ENCODE data around the gene ATXN2. TPM values are rescaled to one million over a fixed set of nuclear protein-coding genes. Genes with fewer than 3 reads are reported as not detected.

The ATXN2 gene
- total and polyA plus RNA-seq, 9 of the 15 experiments (the other 6 are each of a cell fraction or from before 2014, with no cell fraction given), result 16.8 to 67.8 (median 29.3) TPM

DNA sequence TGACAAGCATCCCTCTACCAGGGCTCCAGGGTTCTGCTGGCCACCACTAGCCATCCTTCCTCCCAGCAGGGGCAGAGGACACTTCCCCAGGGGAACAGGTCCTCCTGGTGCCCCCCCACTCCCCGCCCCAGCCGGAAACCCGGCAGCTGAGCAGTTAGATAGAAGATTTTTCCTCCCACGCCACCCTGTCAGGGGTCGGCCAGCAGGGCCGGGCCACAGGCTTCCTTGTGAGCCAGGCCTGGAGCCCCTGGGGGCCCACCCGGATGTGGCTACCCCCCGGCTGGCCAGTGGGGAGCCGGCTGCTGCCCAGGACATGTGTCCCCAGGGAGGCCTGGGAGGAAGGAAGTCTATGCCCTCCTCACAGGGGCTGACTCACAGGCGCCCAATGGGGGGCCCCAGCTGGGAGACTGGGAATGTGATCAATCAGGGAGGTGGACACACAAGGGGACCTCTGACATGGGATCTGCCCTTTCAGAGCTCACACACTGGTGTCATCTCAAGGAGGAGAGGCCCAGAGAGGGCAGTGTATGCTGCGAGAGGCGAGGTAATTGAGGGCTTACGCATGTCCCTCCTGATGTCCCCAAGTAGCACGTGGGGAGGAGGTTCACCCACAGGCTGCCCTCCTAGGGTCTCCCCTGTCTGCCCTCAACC, 189.2 kb downstream of the ATXN2 start (continued):
- TF ChIP-seq ZBTB8A (IDR thresholded peaks at IDR 0.05; ENCODE audit: partially characterized antibody) (no peak), CBFA2T3 (IDR thresholded peaks at IDR 0.05) (peak; percentile 86), BHLHE40 (IDR thresholded peaks at IDR 0.05; ENCODE audit: low read length) (peak; percentile 25; the same call in 1 of the 2 replicates), CBFA2T2 (conservative IDR thresholded peaks at IDR 0.05) (peak; percentile 70), STAT5A (IDR thresholded peaks at IDR 0.05; ENCODE audit: borderline replicate concordance, low read length) (no peak), ZNF263 (CRISPR knock-in tag; IDR thresholded peaks at IDR 0.05; ENCODE audit: borderline replicate concordance) (peak; percentile 52; the same call in 1 of the 2 replicates), IRF9 (tag; IDR thresholded peaks at IDR 0.05) (no peak), FOSL1 (tag; conservative IDR thresholded peaks at IDR 0.05) (peak; percentile 54), ARNT (IDR thresholded peaks at IDR 0.05) (no peak), HOMEZ (CRISPR knock-in tag; IDR thresholded peaks at IDR 0.05) (no peak), ZNF398 (CRISPR knock-in tag; IDR thresholded peaks at IDR 0.05) (no peak), ZBTB17 (CRISPR knock-in tag; IDR thresholded peaks at IDR 0.05) (0 out of 2 replicates have a peak, but pooled peaks have one; percentile 28), FOXA1 (IDR thresholded peaks at IDR 0.05; ENCODE audit: borderline replicate concordance) (no peak), ZNF217 (CRISPR knock-in tag; IDR thresholded peaks at IDR 0.05) (no peak), ZNF3 (CRISPR knock-in tag; IDR thresholded peaks at IDR 0.05) (no peak)
- TF ChIP-seq, protein P1, sequence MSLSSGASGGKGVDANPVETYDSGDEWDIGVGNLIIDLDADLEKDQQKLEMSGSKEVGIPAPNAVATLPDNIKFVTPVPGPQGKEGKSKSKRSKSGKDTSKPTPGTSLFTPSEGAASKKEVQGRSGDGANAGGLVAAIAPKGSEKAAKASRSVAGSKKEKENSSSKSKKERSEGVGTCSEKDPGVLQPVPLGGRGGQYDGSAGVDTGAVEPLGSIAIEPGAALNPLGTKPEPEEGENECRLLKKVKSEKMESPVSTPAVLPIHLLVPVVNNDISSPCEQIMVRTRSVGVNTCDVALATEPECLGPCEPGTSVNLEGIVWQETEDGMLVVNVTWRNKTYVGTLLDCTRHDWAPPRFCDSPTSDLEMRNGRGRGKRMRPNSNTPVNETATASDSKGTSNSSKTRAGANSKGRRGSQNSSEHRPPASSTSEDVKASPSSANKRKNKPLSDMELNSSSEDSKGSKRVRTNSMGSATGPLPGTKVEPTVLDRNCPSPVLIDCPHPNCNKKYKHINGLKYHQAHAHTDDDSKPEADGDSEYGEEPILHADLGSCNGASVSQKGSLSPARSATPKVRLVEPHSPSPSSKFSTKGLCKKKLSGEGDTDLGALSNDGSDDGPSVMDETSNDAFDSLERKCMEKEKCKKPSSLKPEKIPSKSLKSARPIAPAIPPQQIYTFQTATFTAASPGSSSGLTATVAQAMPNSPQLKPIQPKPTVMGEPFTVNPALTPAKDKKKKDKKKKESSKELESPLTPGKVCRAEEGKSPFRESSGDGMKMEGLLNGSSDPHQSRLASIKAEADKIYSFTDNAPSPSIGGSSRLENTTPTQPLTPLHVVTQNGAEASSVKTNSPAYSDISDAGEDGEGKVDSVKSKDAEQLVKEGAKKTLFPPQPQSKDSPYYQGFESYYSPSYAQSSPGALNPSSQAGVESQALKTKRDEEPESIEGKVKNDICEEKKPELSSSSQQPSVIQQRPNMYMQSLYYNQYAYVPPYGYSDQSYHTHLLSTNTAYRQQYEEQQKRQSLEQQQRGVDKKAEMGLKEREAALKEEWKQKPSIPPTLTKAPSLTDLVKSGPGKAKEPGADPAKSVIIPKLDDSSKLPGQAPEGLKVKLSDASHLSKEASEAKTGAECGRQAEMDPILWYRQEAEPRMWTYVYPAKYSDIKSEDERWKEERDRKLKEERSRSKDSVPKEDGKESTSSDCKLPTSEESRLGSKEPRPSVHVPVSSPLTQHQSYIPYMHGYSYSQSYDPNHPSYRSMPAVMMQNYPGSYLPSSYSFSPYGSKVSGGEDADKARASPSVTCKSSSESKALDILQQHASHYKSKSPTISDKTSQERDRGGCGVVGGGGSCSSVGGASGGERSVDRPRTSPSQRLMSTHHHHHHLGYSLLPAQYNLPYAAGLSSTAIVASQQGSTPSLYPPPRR (CRISPR knock-in tag; IDR thresholded peaks at IDR 0.05; ENCODE audit: borderline replicate concordance), result no peak
- TF ChIP-seq, protein P2, sequence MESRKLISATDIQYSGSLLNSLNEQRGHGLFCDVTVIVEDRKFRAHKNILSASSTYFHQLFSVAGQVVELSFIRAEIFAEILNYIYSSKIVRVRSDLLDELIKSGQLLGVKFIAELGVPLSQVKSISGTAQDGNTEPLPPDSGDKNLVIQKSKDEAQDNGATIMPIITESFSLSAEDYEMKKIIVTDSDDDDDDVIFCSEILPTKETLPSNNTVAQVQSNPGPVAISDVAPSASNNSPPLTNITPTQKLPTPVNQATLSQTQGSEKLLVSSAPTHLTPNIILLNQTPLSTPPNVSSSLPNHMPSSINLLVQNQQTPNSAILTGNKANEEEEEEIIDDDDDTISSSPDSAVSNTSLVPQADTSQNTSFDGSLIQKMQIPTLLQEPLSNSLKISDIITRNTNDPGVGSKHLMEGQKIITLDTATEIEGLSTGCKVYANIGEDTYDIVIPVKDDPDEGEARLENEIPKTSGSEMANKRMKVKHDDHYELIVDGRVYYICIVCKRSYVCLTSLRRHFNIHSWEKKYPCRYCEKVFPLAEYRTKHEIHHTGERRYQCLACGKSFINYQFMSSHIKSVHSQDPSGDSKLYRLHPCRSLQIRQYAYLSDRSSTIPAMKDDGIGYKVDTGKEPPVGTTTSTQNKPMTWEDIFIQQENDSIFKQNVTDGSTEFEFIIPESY (CRISPR knock-in tag; IDR thresholded peaks at IDR 0.05), result no peak

Measured in K562 (cell line).